HUES6 (cell line): Measurements from ENCODE around the gene ARPIN.
A peak's percentile ranks its signal among the peaks of the same experiment; 100 is the strongest.
"Not testable (repeated sequence)": the region's sequence is repeated elsewhere in the genome, so short reads cannot be mapped to it uniquely, and the experiment has no call there.

ENCODE experiments used
- H3K27ac ChIP-seq: 2 replicates; pipeline ENCODE4 v1.7.0; 2013; ENCODE audit warnings: low read depth, mild to moderate bottlenecking, low read length, inconsistent platforms
- H3K27me3 ChIP-seq: 2 replicates; pipeline ENCODE4 v1.6.1; 2013; ENCODE audit warnings: low read length; ENCODE audit not compliant: control insufficient read depth, insufficient read depth
- H3K36me3 ChIP-seq: 2 replicates; pipeline ENCODE4 v1.6.1; 2013; ENCODE audit warnings: low read length; ENCODE audit not compliant: control insufficient read depth, insufficient read depth
- H3K4me1 ChIP-seq: 2 replicates; pipeline ENCODE4 v1.6.1; 2013; ENCODE audit warnings: low read length; ENCODE audit not compliant: control insufficient read depth, insufficient read depth
- H3K4me3 ChIP-seq: 2 replicates; pipeline ENCODE4 v1.5.1; 2013; ENCODE audit warnings: low read depth, low read length
- H3K9ac ChIP-seq: one replicate; pipeline ENCODE4 v1.6.1; 2013; ENCODE audit warnings: mild to moderate bottlenecking, low read length
- H3K9me3 ChIP-seq: 2 replicates; pipeline ENCODE4 v1.6.1; 2013; ENCODE audit warnings: low read depth, low read length; ENCODE audit not compliant: control insufficient read depth, insufficient read depth

ARPIN gene

DNA sequence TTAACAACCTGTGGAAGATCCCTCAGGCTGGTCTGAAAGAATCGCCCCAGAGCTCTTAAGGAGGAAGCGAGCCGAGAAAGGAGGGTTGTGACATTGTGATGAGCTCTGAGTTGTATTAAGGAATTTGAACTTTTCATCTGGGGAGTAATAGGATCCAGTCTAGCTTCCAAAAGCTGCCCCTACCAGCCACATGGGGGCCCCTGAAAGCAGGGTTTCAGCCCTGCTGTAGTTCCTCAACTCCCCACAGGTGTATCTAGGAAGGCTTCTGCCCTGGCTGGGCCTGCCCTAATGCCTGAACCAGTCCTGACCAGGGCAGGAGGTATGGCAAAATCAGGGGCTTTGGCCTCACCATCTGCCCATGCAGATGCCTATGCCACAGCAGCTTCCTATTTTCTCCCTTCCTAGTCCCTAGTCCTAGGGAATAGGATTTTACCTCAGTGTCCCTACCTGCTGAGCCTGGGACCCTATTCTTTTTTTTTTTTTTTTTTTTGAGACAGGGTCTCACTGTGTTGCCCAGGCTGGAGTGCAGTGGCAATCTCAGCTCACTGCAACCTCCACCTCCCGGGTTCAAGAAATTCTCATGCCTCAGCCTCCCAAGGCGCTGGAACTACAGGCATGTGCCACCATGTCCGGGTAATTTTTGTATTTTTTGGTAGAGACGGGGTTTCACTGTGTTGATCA, 14.0 kb downstream of the ARPIN start:
- Histone ChIP-seq H3K4me1 (no peaks in the 10 kb centered on the region), H3K36me3 (no peaks in the 10 kb centered on the region), H3K9me3 (no peaks in the 10 kb centered on the region), H3K4me3 (no peak overlapping the region), H3K27me3 (no peaks in the 10 kb centered on the region), H3K9ac (no peak overlapping the region), H3K27ac (no peak overlapping the region)

DNA sequence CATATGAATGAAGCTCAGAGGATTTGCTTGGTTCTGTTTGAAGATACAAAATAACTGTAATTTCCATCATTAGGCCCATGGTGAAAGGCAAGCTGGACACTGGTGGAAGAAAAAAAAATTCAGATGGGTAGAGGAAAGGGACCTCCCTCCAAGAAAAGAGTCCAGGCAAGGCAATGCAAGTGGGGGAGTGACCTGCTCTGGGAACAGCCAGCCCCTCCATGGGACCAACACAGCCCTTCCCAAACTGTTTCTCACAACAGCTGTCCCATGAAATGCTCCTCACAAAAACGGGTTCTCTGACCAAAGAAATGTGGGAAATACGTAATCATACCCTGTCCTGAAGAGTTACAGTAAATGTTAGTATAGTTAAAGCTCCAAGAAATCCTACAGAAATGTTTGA, 14.6 kb downstream of the ARPIN start:
- no peaks in the 10 kb centered on the region for H3K27me3 ChIP-seq
- H3K4me3 ChIP-seq = no peak overlapping the region
- H3K4me1 ChIP-seq = no peaks in the 10 kb centered on the region
- H3K27ac ChIP-seq = no peak overlapping the region
- no peaks in the 10 kb centered on the region for H3K9me3 ChIP-seq
- no peaks in the 10 kb centered on the region for H3K36me3 ChIP-seq
- no peak overlapping the region for H3K9ac ChIP-seq

DNA sequence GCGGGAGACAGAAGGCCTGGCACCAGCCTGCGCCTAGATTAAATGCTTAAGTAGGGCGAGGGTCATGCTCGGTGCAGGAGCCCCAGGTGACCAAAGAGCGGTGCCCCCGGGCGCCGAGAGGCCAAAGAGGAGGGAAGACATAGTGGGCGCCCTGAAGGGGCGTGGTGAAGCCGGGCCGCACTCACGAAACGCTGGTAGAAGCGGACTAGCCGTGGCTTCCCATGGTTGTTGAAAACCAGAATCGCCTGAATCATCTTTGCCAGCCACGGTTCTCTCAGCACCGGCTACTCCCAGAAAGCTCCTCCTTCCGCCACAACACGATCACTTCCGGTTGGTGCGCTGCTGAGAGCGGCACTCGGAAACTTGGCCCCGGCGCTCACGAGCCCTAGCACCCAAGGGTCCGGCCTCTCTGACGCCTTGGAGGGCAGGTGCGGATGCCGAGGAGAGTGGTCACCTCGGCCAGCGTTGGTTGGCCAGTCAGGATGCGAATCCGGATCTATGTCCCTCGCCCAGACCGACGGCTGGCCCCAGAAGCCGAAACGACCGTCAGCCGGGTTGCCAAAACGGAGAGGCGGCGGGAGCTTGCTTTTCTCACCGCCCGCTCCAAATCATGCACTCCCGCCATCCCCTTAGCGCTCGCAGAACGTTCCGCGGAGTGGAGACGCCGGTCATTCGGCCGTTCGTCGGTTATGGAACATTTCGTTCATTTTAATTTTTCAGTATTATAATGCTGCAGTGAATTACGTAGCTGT, 18.9 kb downstream of the ARPIN start, which contains the start of gene AP3S2:
Gene AP3S2, minus strand, starts transcription at position 299 of the 752 bp plus-strand sequence. Its CDS starts 45 bp downstream, at position 254.
- peak within 1 kb of the TSS; percentile 66; the same call in 1 of the 2 replicates for H3K27ac ChIP-seq
- peak within 1 kb of the TSS; percentile 96 for H3K4me3 ChIP-seq
- H3K27me3 ChIP-seq = no peaks in the 10 kb centered on the region
- H3K9me3 ChIP-seq = no peaks in the 10 kb centered on the region
- peak within 1 kb of the TSS; percentile 96 for H3K9ac ChIP-seq
- peaks cover 3% of the 10 kb centered on the region for H3K36me3 ChIP-seq
- H3K4me1 ChIP-seq = 0 out of 2 replicates have a peak, but pooled peaks cover 4% of the 10 kb centered on the region

DNA sequence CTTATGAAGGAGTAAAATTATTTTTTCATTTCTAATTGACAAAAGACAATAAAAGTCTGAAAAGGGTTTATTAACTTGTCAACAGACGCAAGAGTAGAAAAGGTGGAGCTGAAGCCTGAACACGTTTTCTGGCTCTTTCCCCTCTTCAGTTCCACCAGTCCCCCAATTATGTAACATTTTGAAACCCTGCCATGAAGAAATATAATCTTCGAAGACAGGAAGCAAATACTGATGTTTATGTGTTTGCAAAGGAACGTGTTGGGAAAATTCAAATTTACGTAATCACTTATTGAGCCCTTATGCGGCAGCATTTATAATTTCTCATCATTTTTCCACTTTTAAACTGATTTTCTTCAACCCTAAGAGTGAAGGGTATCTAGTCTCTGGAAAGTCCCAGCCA, 19.7 kb downstream of the ARPIN start:
- H3K9me3 ChIP-seq = no peaks in the 10 kb centered on the region
- peak overlapping the region; percentile 66; the same call in 1 of the 2 replicates for H3K27ac ChIP-seq
- H3K4me3 ChIP-seq = peak overlapping the region; percentile 96
- H3K9ac ChIP-seq = peak overlapping the region; percentile 96
- H3K36me3 ChIP-seq = peaks cover 11% of the 10 kb centered on the region
- 0 out of 2 replicates have a peak, but pooled peaks cover 4% of the 10 kb centered on the region for H3K4me1 ChIP-seq
- no peaks in the 10 kb centered on the region for H3K27me3 ChIP-seq

DNA sequence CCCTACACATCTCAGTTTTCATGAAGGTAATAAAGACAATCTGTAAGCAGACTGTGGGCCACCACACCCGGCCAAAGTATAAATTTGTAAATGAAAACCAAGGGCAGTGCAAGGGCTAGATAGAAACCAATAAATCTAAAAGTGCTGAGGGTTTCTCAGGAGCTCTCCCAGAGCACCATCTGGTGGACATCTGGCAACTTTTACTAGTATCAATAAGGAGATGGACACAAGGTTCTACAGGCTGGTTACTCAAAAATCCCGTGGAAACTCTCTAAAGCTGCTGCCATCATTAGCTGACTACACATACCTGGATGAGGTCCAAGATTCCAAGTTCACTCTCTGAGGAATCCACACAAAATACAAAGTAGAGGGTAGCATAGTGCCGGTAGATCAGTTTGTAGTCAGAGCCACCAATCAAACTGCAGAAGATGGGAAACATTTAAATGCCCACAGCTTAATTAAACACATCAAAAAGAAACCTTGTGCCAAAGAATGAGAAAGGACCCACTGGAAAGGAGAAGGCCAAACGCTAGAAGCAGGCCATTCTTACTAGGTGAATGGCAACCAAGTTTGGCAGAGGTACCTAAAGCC, 24.4 kb downstream of the ARPIN start:
- no peaks in the 10 kb centered on the region for H3K27me3 ChIP-seq
- H3K9ac ChIP-seq = no peak overlapping the region
- H3K27ac ChIP-seq = no peak overlapping the region
- no peaks in the 10 kb centered on the region for H3K9me3 ChIP-seq
- 0 out of 2 replicates have a peak, but pooled peaks cover 4% of the 10 kb centered on the region for H3K4me1 ChIP-seq
- no peak overlapping the region for H3K4me3 ChIP-seq
- peaks cover 38% of the 10 kb centered on the region for H3K36me3 ChIP-seq

DNA sequence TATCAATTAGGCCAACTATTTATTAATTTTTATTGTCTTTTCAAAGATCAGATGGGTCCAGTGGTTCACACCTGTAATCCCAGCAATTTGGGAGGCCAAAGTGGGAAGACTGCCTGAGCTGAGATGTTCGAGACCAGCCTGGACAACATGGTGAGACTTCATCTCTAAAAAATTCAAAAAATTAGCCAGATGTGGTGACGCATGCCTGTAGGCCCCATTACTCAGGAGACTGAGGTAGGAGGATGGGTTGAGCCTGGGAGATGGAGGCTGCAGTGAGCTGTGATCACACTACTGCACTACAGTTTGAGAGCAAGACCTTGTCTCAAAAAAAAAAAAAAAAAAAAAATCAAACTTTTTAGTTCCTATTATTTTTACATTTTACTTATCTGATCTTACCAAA, 27.1 kb downstream of the ARPIN start:
- H3K9me3 ChIP-seq = no peaks in the 10 kb centered on the region
- H3K27ac ChIP-seq = no peak overlapping the region
- no peak overlapping the region for H3K9ac ChIP-seq
- no peaks in the 10 kb centered on the region for H3K4me1 ChIP-seq
- no peak overlapping the region for H3K4me3 ChIP-seq
- peaks cover 51% of the 10 kb centered on the region for H3K36me3 ChIP-seq
- no peaks in the 10 kb centered on the region for H3K27me3 ChIP-seq

DNA sequence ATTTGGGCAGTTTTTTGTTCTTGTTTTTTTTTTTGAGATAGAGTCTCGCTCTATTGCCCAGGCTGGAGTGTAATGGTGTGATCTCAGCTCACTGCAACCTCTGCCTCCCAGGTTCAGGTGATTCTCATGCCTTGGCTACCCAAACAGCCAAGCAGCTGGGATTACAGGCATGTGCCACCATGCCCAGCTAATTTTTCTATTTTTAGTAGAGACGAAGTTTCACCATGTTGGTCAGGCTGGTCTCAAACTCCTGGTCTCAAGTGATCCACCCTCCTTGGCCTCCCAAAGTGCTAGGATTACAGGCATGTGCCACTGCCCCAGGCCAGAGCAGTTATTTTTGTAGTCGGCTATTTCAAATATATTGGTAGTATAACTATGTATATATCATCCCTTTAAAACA, 27.6 kb downstream of the ARPIN start:
- not testable (repeated sequence) for H3K9ac ChIP-seq, H3K27me3 ChIP-seq, H3K9me3 ChIP-seq, H3K27ac ChIP-seq, H3K4me3 ChIP-seq, H3K4me1 ChIP-seq
- peaks cover 52% of the 10 kb centered on the region for H3K36me3 ChIP-seq

DNA sequence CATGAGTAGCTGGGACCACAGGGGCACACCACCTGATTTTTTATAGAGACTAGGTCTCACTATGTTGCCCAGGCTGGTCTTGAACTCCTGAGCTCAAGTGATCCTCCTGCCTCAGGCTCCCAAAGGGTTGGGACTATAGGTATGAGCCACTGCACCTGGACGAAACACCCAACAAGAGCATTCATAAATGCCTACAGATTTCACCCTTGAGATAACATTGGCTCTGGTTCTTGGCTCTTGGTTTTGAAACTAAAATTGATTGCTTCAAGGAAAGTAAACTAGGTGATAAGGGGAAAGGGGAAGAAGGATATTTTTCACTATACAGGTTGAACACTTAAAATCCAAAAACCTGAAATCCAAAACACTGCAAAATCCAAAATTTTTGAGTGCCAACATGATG, 29.2 kb downstream of the ARPIN start:
- Histone ChIP-seq H3K36me3 (peaks cover 51% of the 10 kb centered on the region), H3K27me3 (no peaks in the 10 kb centered on the region), H3K4me3 (no peak overlapping the region), H3K4me1 (no peaks in the 10 kb centered on the region), H3K9ac (no peak overlapping the region), H3K9me3 (no peaks in the 10 kb centered on the region), H3K27ac (no peak overlapping the region)

DNA sequence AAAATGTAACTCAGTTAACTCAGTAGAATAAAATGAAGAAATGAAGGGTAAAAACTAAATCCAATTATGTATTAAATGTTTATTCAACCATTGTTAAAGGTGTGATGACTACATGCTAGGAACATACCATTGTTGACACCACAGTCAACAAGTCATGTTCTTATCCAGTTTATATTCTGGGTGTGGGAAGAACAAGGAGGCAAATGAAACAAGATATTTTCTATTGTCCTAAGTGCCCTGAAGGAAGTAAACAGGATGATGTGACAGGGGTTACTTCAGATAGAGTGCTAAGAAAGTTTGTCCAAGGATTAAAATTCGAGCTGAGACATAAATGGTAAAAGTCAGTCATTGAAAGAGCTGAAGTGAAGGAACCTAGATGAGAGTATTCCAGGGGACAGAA, 32.0 kb downstream of the ARPIN start:
- Histone ChIP-seq H3K36me3 (peaks cover 50% of the 10 kb centered on the region), H3K27ac (no peak overlapping the region), H3K4me3 (no peak overlapping the region), H3K27me3 (no peaks in the 10 kb centered on the region), H3K4me1 (no peaks in the 10 kb centered on the region), H3K9ac (no peak overlapping the region), H3K9me3 (no peaks in the 10 kb centered on the region)

DNA sequence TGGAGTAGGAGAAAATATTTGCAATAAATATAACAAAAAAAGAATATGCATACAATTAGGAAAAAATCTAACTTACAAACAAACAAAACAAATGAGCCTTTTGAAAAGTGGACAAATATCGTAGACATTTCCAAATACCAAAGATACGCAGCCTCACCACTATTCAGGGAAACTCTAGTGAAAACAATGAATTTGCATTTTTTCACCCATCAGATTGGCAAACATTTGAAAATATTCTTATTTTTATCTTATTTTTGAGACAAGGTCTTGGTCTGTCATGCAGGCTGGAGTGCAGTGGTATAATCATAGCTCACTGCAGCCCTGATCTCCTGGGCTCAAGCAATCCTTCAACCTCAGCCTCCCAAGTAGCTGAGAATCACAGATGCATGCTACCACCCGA, 34.4 kb downstream of the ARPIN start:
- H3K36me3 ChIP-seq = peaks cover 42% of the 10 kb centered on the region
- H3K9me3 ChIP-seq = no peaks in the 10 kb centered on the region
- H3K4me1 ChIP-seq = no peaks in the 10 kb centered on the region
- no peak overlapping the region for H3K27ac ChIP-seq
- no peak overlapping the region for H3K4me3 ChIP-seq
- no peak overlapping the region for H3K9ac ChIP-seq
- no peaks in the 10 kb centered on the region for H3K27me3 ChIP-seq

DNA sequence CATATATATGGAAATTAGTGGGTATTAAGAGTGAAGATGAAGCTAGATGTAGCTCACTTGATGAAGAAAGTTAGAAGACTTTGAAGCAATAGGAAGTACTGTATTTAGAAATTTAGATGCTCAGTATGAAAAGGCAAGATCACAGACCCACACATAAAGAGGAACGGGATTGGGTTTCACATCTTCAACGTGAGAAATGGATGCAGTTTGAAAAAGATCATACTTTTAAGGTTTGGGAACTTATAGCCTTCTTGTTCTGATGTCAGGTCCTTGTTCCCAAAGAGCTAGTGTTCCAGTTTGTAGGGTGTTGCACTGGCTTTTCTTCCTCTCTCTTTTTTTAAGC, 35.7 kb downstream of the ARPIN start:
- Histone ChIP-seq H3K36me3 (peaks cover 39% of the 10 kb centered on the region), H3K4me1 (no peaks in the 10 kb centered on the region), H3K9ac (no peak overlapping the region), H3K27me3 (no peaks in the 10 kb centered on the region), H3K4me3 (no peak overlapping the region), H3K9me3 (no peaks in the 10 kb centered on the region), H3K27ac (no peak overlapping the region)
